ENCODE data around the gene TPM1.

GRCh38 chr15:63000706-63001105 lies 41.8 kb upstream of the TPM1 start:
- TF ChIP-seq CTCF (IDR thresholded peaks at IDR 0.05) (no peak), POLR2AphosphoS5 (IDR thresholded peaks at IDR 0.05) (peak in 1 of 3 donors; percentile 62), EP300 (IDR thresholded peaks at IDR 0.05) (no peak)
